MCF 10A (cell line): ENCODE data around the gene HOATZ. TPM values are rescaled to one million over a fixed set of nuclear protein-coding genes. Genes with fewer than 3 reads are reported as not detected.

Experiments
- BruUV-seq: library from RNA; stranded (reverse); fragments of 400-500 nt; replicated peaks from 2 replicates; lab custom pipeline; 2021; lab: Mats Ljungman, UMichigan
- CTCF ChIA-PET: fragments of 300-600 bp; sonication (Branson Sonifier 250); formaldehyde crosslinking; extraction: SDS; loops from one replicate; lab custom pipeline; 2021; ENCODE audit warnings: antibody characterized with exemption, inconsistent platforms; lab: Yijun Ruan, JAX
- POLR2A ChIA-PET: fragments of 300-600, 350-650 bp; sonication (Branson Sonifier 250); formaldehyde crosslinking; extraction: SDS; loops from one replicate; lab custom pipeline; 2020; ENCODE audit warnings: antibody characterized with exemption, inconsistent platforms; lab: Yijun Ruan, JAX
- DNase-seq: peaks from one replicate; pipeline ENCODE4 v3.0.0-alpha.2; 2018; ENCODE audit not compliant: unreplicated experiment
- H3K27ac Mint-ChIP-seq: one replicate; pipeline ENCODE4 v1.8.0; 2022; ENCODE audit warnings: mild to moderate bottlenecking, low read depth, mixed read lengths; ENCODE audit not compliant: unreplicated experiment
- H3K27me3 Mint-ChIP-seq: one replicate; pipeline ENCODE4 v1.8.0; 2022; ENCODE audit warnings: mixed read lengths; ENCODE audit not compliant: insufficient read depth, unreplicated experiment
- H3K36me3 Mint-ChIP-seq: one replicate; pipeline ENCODE4 v1.8.0; 2022; ENCODE audit warnings: mild to moderate bottlenecking, moderate library complexity, mixed read lengths; ENCODE audit not compliant: insufficient read depth, unreplicated experiment
- H3K4me1 Mint-ChIP-seq: one replicate; pipeline ENCODE4 v1.8.0; 2022; ENCODE audit warnings: mixed read lengths; ENCODE audit not compliant: insufficient read depth, unreplicated experiment
- H3K4me3 Mint-ChIP-seq: one replicate; pipeline ENCODE4 v1.8.0; 2022; ENCODE audit warnings: mild to moderate bottlenecking, moderate library complexity, mixed read lengths; ENCODE audit not compliant: unreplicated experiment
- H3K9me3 Mint-ChIP-seq: one replicate; pipeline ENCODE4 v1.8.0; 2022; ENCODE audit warnings: mixed read lengths; ENCODE audit not compliant: unreplicated experiment
- CTCF ChIP-seq: fragments of 200-600 bp; IDR thresholded peaks from one replicate; pipeline ENCODE4 v1.8.0; 2022; ENCODE audit warnings: antibody characterized with exemption, mild to moderate bottlenecking; ENCODE audit not compliant: unreplicated experiment
- intact Hi-C: fragments of 100-400 bp; cut with micrococcal nuclease; formaldehyde crosslinking; loops from 2 replicates; pipeline ENCODE4 v1.14.1; 2022
- total RNA-seq: library from RNA; stranded (reverse); gene quantifications from 2 replicates; pipeline ENCODE4 v1.2.3, GENCODE V29; 2022

HOATZ gene
- total RNA-seq, 1 experiment from 2014 or later = not detected

GRCh38 chr11:111527279-111527678 is 12.7 kb downstream of the HOATZ start:
- CTCF ChIA-PET = no interaction called here
- DNase-seq = no peak
- Mint-ChIP-seq H3K4me1 (peaks cover 28% of the 10 kb centered on the region), H3K27me3 (no peaks in the 10 kb centered on the region), H3K9me3 (no peaks in the 10 kb centered on the region), H3K27ac (no peak overlapping the region), H3K36me3 (no peaks in the 10 kb centered on the region), H3K4me3 (no peak overlapping the region)
- BruUV-seq = no TSS peak
- POLR2A ChIA-PET = interaction anchor here (1.0 kb wide), 1 partner anchor 13 kb away, joined by 4 read pairs; the partner anchor contains the start of gene LAYN
- intact Hi-C loops = no loop called here
- TF ChIP-seq CTCF = no peak

DNA sequence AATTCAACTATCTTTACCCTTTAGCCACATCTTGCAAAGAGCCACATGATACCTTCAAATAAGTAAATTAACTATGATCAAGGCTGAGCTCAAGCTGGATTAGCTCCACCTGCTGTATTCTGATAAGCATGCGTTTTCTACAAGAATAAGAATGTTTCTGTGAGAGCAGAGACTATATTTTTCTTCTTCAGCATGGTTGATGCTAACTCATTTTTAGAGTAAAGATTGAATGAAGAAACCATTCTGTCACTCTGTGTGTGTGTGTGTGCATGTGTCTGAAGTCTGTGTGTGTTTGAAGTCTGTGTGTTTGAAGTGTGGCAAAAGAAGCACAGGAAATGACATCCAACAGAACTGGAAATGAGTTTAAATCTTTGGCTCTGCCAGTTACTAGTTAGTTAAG is 14.0 kb downstream of the HOATZ start:
- peaks cover 30% of the 10 kb centered on the region for H3K4me1 Mint-ChIP-seq

DNA sequence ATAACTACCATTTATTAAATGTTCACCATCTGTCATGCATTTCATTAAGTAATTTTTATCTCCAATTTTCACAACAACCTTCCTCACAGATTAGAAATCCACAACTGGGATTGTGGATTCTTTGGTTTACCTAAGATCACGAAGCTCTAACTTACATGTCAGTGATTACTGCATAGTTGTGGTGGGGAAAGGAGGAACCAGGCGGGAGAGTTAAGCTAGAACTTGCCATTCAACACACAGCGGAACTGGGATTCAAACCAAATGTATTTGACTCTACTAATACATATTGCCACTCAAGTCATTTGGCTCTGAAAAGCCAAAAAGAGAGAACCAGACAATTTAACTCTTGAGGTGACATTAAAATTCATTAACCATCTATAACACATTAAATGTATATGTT is 15.5 kb downstream of the HOATZ start:
- TF ChIP-seq CTCF = no peak

More for the DNA sequence above, 14.0 kb downstream of the HOATZ start:
- BruUV-seq = no TSS peak
- no peaks in the 10 kb centered on the region for H3K9me3 Mint-ChIP-seq
- H3K27me3 Mint-ChIP-seq = no peaks in the 10 kb centered on the region
- no peak for DNase-seq
- no peak overlapping the region for H3K27ac Mint-ChIP-seq
- CTCF ChIA-PET = interaction anchor here (0.8 to 0.9 kb wide), 2 partner anchors 73 to 75 kb away, joined by 3 to 5 read pairs; no protein-coding TSS in a partner anchor
- TF ChIP-seq CTCF = no peak
- intact Hi-C loops = loop anchor here (2.0 kb wide), 1 partner anchor 74 kb away; no protein-coding TSS in a partner anchor
- POLR2A ChIA-PET = interaction anchor here (0.6 to 1.0 kb wide), 4 partner anchors 18 to 238 kb away, joined by 3 to 4 read pairs (median 3); no protein-coding TSS in a partner anchor
- H3K4me3 Mint-ChIP-seq = no peak overlapping the region
- H3K36me3 Mint-ChIP-seq = no peaks in the 10 kb centered on the region

GRCh38 chr11:111531136-111531535 is 16.6 kb downstream of the HOATZ start:
- ChIA-PET POLR2A (interaction anchor here (0.6 to 2.8 kb wide), 8 partner anchors 11 to 260 kb away, joined by 3 to 14 read pairs (median 4); no protein-coding TSS in a partner anchor), CTCF (interaction anchor here (0.5 to 1.2 kb wide), 3 partner anchors 21 to 76 kb away, joined by 3 to 5 read pairs (median 3); no protein-coding TSS in a partner anchor)
- TF ChIP-seq CTCF = no peak
- no peak for DNase-seq
- H3K27me3 Mint-ChIP-seq = no peaks in the 10 kb centered on the region
- H3K27ac Mint-ChIP-seq = no peak overlapping the region
- no peaks in the 10 kb centered on the region for H3K36me3 Mint-ChIP-seq
- no TSS peak for BruUV-seq
- no peaks in the 10 kb centered on the region for H3K9me3 Mint-ChIP-seq
- intact Hi-C loops = no loop called here
- peaks cover 20% of the 10 kb centered on the region for H3K4me1 Mint-ChIP-seq
- no peak overlapping the region for H3K4me3 Mint-ChIP-seq

More for the DNA sequence above, 15.5 kb downstream of the HOATZ start:
- H3K27me3 Mint-ChIP-seq = no peaks in the 10 kb centered on the region
- no TSS peak for BruUV-seq
- H3K9me3 Mint-ChIP-seq = no peaks in the 10 kb centered on the region
- POLR2A ChIA-PET = interaction anchor here (1.2 kb wide), 1 partner anchor 17 kb away, joined by 3 read pairs; no protein-coding TSS in a partner anchor
- intact Hi-C loops = no loop called here
- no peak overlapping the region for H3K27ac Mint-ChIP-seq
- CTCF ChIA-PET = interaction anchor here (0.5 to 1.1 kb wide), 3 partner anchors 75 to 84 kb away, joined by 3 to 5 read pairs (median 3); no protein-coding TSS in a partner anchor
- H3K36me3 Mint-ChIP-seq = no peaks in the 10 kb centered on the region
- peaks cover 30% of the 10 kb centered on the region for H3K4me1 Mint-ChIP-seq
- no peak overlapping the region for H3K4me3 Mint-ChIP-seq
- DNase-seq = no peak
